K562 (cell line): Measurements from ENCODE around the gene TMEM218. TPM values are rescaled to one million over a fixed set of nuclear protein-coding genes. Genes with fewer than 3 reads are reported as not detected.

Source experiments
- ATAC-seq: fragments of 200-7000 bp; cut with Tn5 transposase; 3 replicates; pipeline ENCODE4 v1.9.1; 2020; ENCODE audit warnings: moderate library complexity
- BruUV-seq: library from RNA; stranded (reverse); fragments of 400-500 nt; replicated peaks from 2 replicates; lab custom pipeline; 2021; lab: Mats Ljungman, UMichigan
- CTCF ChIA-PET: fragments of 300-600 bp; formaldehyde crosslinking; extraction: SDS; loops from one replicate; lab custom pipeline; 2021; ENCODE audit warnings: low intra/inter-chr PET ratio; lab: Yijun Ruan, JAX
- POLR2A ChIA-PET: fragments of 300-600, 350-650 bp; sonication (Branson Sonifier 250); formaldehyde crosslinking; extraction: SDS; loops from one replicate; lab custom pipeline; 2021; ENCODE audit warnings: antibody characterized with exemption, inconsistent platforms; lab: Yijun Ruan, JAX
- DNase-seq, 4 experiments: peaks; one replicate each; pipeline versions ENCODE4 v3.0.0 to v3.0.0-alpha.2; 2011 to 2018; ENCODE audit warnings: low spot score in 3 of 4, mixed read lengths in 3 of 4; ENCODE audit errors: extremely low read depth in 1 of 4
- FAIRE-seq: peaks from 2 replicates; lab custom pipeline; 2011; peaks lifted over from hg19 to GRCh38; lab: Jason Lieb, UNC
- H2AFZ ChIP-seq: 2 replicates; pipeline ENCODE4 v1.6.0; 2011; ENCODE audit warnings: low read depth, low read length, control low read depth, inconsistent platforms
- H3K27ac ChIP-seq: fragments of 200-600 bp; 3 replicates; pipeline ENCODE4 v1.8.0; 2011; ENCODE audit warnings: low read depth, mild to moderate bottlenecking, control low read depth, inconsistent platforms, low read length, moderate library complexity, mixed read lengths; ENCODE audit errors: extremely low read depth
- H3K27me3 ChIP-seq, 2 experiments: fragments of 300-600 bp in 1 of 2; 2 replicates in 1 of 2; 3 replicates in 1 of 2; pipeline versions ENCODE4 v1.6.0 to v1.8.0; 2011; ENCODE audit warnings: inconsistent platforms in 2 of 2, low read length in 2 of 2, mild to moderate bottlenecking in 1 of 2, mixed read lengths in 1 of 2, moderate library complexity in 1 of 2; ENCODE audit not compliant: control insufficient read depth in 2 of 2, insufficient read depth in 2 of 2
- H3K36me3 ChIP-seq: fragments of 300-600 bp; 3 replicates; pipeline ENCODE4 v1.8.0; 2011; ENCODE audit warnings: mild to moderate bottlenecking, low read length, inconsistent platforms; ENCODE audit not compliant: control insufficient read depth, insufficient read depth
- H3K4me1 ChIP-seq, 2 experiments: fragments of 200-600 bp in 1 of 2; replicated peaks in 1 of 2; 2 replicates in 1 of 2; 3 replicates in 1 of 2; pipeline versions ENCODE4 v1.5.1 to v1.8.0; 2011; ENCODE audit warnings: inconsistent platforms in 2 of 2, low read length in 2 of 2, mild to moderate bottlenecking in 1 of 2, mixed read lengths in 1 of 2, moderate library complexity in 1 of 2; ENCODE audit not compliant: control insufficient read depth in 2 of 2, insufficient read depth in 2 of 2
- H3K4me2 ChIP-seq: 2 replicates; pipeline ENCODE4 v1.6.1; 2011; ENCODE audit warnings: low read length, control low read depth, inconsistent platforms, mixed read lengths; ENCODE audit not compliant: insufficient read depth
- H3K4me3 ChIP-seq: fragments of 200-600 bp; sonication (generic), shearing (Covaris generic); 2 replicates; pipeline ENCODE4 v1.5.1; 2016; ENCODE audit warnings: control low read depth, inconsistent platforms
- H3K79me2 ChIP-seq: fragments of 200-600 bp; 3 replicates; pipeline ENCODE4 v1.8.0; 2011; ENCODE audit warnings: low read length, inconsistent platforms; ENCODE audit not compliant: control insufficient read depth, insufficient read depth
- H3K9ac ChIP-seq, 2 experiments: 2 replicates each; pipeline versions ENCODE4 v1.6.0 to v1.6.1; 2011; ENCODE audit warnings: low read depth in 2 of 2, low read length in 2 of 2, control low read depth in 1 of 2, inconsistent platforms in 1 of 2, mild to moderate bottlenecking in 1 of 2, mixed read lengths in 1 of 2; ENCODE audit not compliant: insufficient read depth in 1 of 2
- H3K9me1 ChIP-seq: one replicate; pipeline ENCODE4 v1.6.0; 2011; ENCODE audit warnings: inconsistent platforms, mild to moderate bottlenecking, low read length, moderate library complexity; ENCODE audit not compliant: control insufficient read depth, insufficient read depth
- H3K9me3 ChIP-seq: replicated peaks from 2 replicates; pipeline ENCODE4 v1.5.1; 2011; ENCODE audit warnings: low read depth, low read length, inconsistent platforms; ENCODE audit not compliant: control insufficient read depth, insufficient read depth
- H4K20me1 ChIP-seq: replicated peaks from 2 replicates; pipeline ENCODE4 v1.6.1; 2011; ENCODE audit warnings: low read length, inconsistent platforms, mixed read lengths; ENCODE audit not compliant: control insufficient read depth, insufficient read depth
- DLX4 ChIP-seq: fragments of 250-450 bp; sonication (Bioruptor Pico); IDR thresholded peaks from 2 replicates; pipeline ENCODE4 v1.6.1; 2021; ENCODE audit warnings: mild to moderate bottlenecking
- E2F5 ChIP-seq: sonication (generic); formaldehyde crosslinking; IDR thresholded peaks from 2 replicates; pipeline ENCODE4 v1.8.0; 2022; ENCODE audit warnings: mild to moderate bottlenecking, missing genetic modification reagents
- RFX1 ChIP-seq: fragments of 450-650 bp; IDR thresholded peaks from 2 replicates; pipeline ENCODE4 v1.6.1; 2016; ENCODE audit warnings: mild to moderate bottlenecking, moderate library complexity
- TCF3 ChIP-seq: sonication (generic); formaldehyde crosslinking; IDR thresholded peaks from 2 replicates; pipeline ENCODE4 v1.4.0; 2020; ENCODE audit warnings: mild to moderate bottlenecking, missing genetic modification reagents
- WGBS: fragments of 100-300 bp; shearing (Covaris generic); methylation state at CpG from one replicate; pipeline ENCODE4 v1.1.6; 2016; ENCODE audit warnings: low coverage, mixed read lengths; ENCODE audit not compliant: insufficient coverage; ENCODE audit errors: missing lambda C conversion rate; 5-methylcytosine and 5-hydroxymethylcytosine counted together
- in situ Hi-C: fragments of 300-500 bp; cut with MboI; formaldehyde crosslinking; loops from 4 replicates; pipeline ENCODE4 v1.15.0; 2018; ENCODE audit warnings: inconsistent platforms, mixed read lengths
- intact Hi-C: fragments of 100-400 bp; cut with micrococcal nuclease; formaldehyde crosslinking; loops from 2 replicates; pipeline ENCODE4 v1.14.2; 2022
- polyA plus RNA-seq, 8 experiments: library from polyadenylated mRNA; depleted of rRNA in 4 of 8; stranded (reverse) in 5 of 8; unstranded in 3 of 8; fragments of >200 nt; fragmentation: Nextera tagmentation in 2 of 8; fragmentation: Illumina TruSeq in 1 of 8; extraction: Ambion mirVana in 2 of 8; extraction: Trizol in 1 of 8; gene quantifications; 2 replicates each; pipeline versions ENCODE4 v1.2.1 to v1.2.3, GENCODE V29; 2011 to 2014; ENCODE audit warnings: inconsistent platforms in 1 of 8, missing spikeins in 1 of 8
- total RNA-seq, 7 experiments: library from RNA; depleted of rRNA in 6 of 7; stranded (reverse); fragments of >200 nt in 6 of 7; fragmentation: Illumina TruSeq in 2 of 7; extraction: Trizol in 2 of 7; gene quantifications; 2 replicates each; pipeline versions ENCODE4 v1.2.1 to v1.2.3, GENCODE V29; 2011 to 2021; ENCODE audit warnings: low replicate concordance in 1 of 7
- TF ChIP-seq, protein P1 (sequence below): sonication (generic); formaldehyde crosslinking; IDR thresholded peaks from 2 replicates; pipeline ENCODE4 v1.8.0; 2022; ENCODE audit warnings: mild to moderate bottlenecking, missing genetic modification reagents, borderline replicate concordance

The TMEM218 gene
- total and polyA plus RNA-seq, 9 of the 15 experiments (the other 6 are each of a cell fraction or from before 2014, with no cell fraction given): 13.4 to 32.2 (median 25.4) TPM

GRCh38 chr11:125112208-125112604, 780 bp upstream of the TMEM218 start:
- CTCF ChIA-PET: no interaction called here
- 84% methylated on average over 7 of the region's 9 CpGs for WGBS
- H3K9ac ChIP-seq: no peak overlapping the region

More at GRCh38 chr11:125112208-125112604, 780 bp upstream of the TMEM218 start:
- H2AFZ ChIP-seq: peak overlapping the region; percentile 96
- no peaks in the 10 kb centered on the region for H3K36me3 ChIP-seq
- peak overlapping the region; percentile 95 for H3K4me2 ChIP-seq
- ATAC-seq (no peak), DNase-seq (no peak), FAIRE-seq (no peak)
- BruUV-seq: no TSS peak
- no peak overlapping the region for H3K27ac ChIP-seq
- in situ Hi-C loops: loop anchor here (10.0 kb wide), 1 partner anchor 147 kb away; no protein-coding TSS in a partner anchor
- H3K27me3 ChIP-seq: peaks cover 0 to 2% of the 10 kb centered on the region in 2 experiments; a peak in 1 of 5 replicates
- H3K9me1 ChIP-seq: no peaks in the 10 kb centered on the region
- intact Hi-C loops: no loop called here
- peaks cover 10% of the 10 kb centered on the region; the same call in 2 of the 3 replicates for H3K79me2 ChIP-seq
- peak overlapping the region; percentile 73 for H3K4me3 ChIP-seq
- POLR2A ChIA-PET: interaction anchor here (0.6 to 1.7 kb wide), 4 partner anchors 10 to 147 kb away, joined by 3 to 5 read pairs (median 4); no protein-coding TSS in a partner anchor
- H4K20me1 ChIP-seq: no peaks in the 10 kb centered on the region
- no peak for TF ChIP-seq DLX4 (CRISPR knock-in tag)
- TF ChIP-seq E2F5 (CRISPR knock-in tag): no peak
- TF ChIP-seq, protein P1, sequence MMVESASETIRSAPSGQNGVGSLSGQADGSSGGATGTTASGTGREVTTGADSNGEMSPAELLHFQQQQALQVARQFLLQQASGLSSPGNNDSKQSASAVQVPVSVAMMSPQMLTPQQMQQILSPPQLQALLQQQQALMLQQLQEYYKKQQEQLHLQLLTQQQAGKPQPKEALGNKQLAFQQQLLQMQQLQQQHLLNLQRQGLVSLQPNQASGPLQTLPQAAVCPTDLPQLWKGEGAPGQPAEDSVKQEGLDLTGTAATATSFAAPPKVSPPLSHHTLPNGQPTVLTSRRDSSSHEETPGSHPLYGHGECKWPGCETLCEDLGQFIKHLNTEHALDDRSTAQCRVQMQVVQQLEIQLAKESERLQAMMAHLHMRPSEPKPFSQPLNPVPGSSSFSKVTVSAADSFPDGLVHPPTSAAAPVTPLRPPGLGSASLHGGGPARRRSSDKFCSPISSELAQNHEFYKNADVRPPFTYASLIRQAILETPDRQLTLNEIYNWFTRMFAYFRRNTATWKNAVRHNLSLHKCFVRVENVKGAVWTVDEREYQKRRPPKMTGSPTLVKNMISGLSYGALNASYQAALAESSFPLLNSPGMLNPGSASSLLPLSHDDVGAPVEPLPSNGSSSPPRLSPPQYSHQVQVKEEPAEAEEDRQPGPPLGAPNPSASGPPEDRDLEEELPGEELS (CRISPR knock-in tag): no peak
- TF ChIP-seq TCF3 (CRISPR knock-in tag): no peak
- no peak for TF ChIP-seq RFX1
- H3K4me1 ChIP-seq: peaks cover 0 to 6% of the 10 kb centered on the region in 2 experiments; a peak in 2 of 5 replicates
- no peaks in the 10 kb centered on the region for H3K9me3 ChIP-seq
